GM19238 (cell line): ENCODE results near the gene LRSAM1.

ENCODE experiments used
- DNase-seq: peaks from one replicate; pipeline ENCODE4 v3.0.0; 2011; ENCODE audit warnings: low spot score; ENCODE audit not compliant: insufficient read length

LRSAM1 gene

GRCh38 chr9:127424676-127424999, 26.7 kb upstream of the LRSAM1 start:
- no peak for DNase-seq

GRCh38 chr9:127426756-127427155, 24.6 kb upstream of the LRSAM1 start:
- no peak for DNase-seq

DNA sequence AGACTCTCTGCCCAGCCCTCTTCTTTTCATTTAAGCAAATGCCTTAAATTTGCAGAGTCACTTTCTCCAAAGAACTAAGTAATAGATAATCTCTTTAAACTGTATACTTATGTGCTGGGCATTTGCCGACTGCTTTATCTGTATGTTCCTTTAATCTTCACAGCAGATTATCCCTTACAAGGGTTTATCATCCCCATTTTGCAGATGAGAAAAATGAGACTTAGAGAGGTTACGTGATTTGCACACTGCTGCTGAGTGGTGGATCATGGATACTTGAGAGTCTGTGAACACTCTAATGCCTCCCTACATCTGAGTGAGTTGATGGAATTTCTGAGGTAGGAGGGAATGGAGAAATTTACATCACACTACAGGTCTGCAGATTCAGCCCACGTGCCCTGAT, 23.0 kb upstream of the LRSAM1 start:
- DNase-seq = no peak

- DNase-seq = no peak
Observed at GRCh38 chr9:127430415-127430814, 20.9 kb upstream of the LRSAM1 start.

- DNase-seq = no peak
Observed at GRCh38 chr9:127437497-127438264, 13.6 kb upstream of the LRSAM1 start.

- no peak for DNase-seq
Observed at GRCh38 chr9:127438394-127438793, 12.9 kb upstream of the LRSAM1 start.

DNA sequence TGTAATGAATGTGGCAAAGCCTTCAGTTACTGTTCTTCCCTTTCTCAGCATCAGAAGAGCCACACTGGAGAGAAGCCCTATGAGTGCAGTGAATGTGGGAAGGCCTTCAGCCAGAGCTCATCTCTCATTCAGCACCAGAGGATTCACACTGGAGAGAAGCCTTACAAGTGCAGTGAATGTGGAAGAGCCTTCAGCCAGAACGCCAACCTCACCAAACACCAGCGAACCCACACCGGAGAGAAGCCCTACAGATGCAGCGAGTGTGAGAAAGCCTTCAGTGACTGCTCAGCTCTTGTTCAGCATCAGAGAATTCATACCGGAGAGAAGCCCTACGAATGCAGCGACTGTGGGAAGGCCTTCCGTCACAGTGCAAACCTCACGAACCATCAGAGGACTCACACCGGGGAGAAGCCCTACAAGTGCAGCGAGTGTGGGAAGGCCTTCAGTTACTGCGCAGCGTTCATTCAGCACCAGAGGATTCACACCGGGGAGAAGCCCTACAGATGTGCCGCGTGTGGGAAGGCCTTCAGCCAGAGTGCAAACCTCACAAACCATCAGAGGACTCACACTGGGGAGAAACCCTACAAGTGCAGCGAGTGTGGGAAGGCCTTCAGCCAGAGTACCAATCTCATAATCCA, 6.9 kb upstream of the LRSAM1 start:
- DNase-seq = no peak

- DNase-seq = no peak
Observed at GRCh38 chr9:127444921-127445850, 6.1 kb upstream of the LRSAM1 start.

DNA sequence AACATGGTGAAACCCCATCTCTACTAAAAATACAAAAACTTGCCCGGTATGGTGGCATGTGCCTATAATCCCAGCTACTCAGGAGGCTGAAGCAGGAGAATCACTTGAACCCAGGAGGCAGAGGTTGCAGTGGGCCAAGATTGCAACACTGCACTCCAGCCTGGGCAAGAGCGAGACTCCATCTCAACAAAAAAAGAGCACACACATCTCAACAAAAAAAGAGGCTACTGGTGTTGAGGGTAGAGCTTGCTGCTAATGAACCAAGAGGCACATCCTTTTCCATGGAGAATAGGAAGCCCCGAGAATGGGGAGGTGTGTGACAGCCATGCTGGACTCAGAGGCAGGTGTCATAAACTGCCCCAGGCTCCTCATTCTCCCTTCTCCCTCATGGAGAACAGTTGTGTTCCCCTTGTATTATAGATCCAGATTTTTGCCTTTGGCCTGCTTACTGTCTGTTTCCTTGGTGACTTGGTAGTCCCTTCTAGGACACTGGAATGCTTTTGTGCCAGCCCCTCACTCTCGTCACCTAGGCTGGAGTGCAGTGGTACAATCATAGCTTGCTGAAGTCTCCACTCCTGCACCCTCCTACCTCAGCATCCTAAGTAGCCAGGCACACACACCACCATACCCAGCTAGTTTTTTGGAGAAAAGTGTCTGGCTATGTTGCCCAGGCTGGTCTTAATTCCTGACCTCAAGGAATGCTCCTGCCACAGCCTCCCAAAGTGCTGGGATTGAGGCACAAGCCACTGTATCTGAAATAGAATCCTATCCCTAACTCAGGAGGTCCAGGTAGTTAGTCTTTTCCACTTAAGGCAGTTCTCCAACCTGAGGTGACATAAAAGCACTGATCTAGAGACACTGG, 5.2 kb upstream of the LRSAM1 start:
- DNase-seq = no peak

DNA sequence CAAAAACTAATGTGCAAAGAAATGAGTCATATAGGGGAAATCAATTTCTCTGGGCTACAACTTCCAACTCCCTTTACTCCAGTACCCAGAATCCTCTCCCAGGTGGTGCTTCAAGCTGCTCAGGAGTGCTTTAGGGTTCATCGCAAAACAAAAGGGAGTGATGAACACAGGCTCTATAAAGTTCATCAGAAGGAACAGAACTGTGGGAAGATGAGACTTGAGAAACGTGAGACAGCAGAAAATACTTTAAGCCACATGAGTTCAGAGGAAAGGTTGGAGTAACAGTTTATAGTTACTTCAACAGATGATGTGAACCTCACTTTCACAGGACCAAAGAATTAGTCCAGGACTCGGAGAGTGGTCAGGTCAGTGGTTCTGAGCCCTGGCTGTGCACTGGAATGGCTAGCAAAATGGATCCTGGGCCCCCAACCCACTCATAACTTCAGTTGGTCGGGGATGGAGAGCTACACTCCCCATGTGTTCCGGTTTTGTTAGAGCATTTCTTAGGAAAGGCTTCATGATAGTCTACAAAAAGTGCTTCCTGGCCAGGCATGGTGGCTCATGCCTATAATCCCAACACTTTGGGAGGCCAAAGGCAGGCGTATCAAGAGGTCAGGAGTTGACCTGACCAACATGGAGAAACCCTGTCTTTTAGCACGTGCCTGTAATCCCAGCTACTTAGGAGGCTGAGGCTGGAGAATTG, 4.4 kb upstream of the LRSAM1 start:
- DNase-seq = no peak

- no peak for DNase-seq
Observed at GRCh38 chr9:127447416-127448111, 3.7 kb upstream of the LRSAM1 start.

GRCh38 chr9:127448112-127448805, 3.1 kb upstream of the LRSAM1 start:
- DNase-seq = no peak

DNA sequence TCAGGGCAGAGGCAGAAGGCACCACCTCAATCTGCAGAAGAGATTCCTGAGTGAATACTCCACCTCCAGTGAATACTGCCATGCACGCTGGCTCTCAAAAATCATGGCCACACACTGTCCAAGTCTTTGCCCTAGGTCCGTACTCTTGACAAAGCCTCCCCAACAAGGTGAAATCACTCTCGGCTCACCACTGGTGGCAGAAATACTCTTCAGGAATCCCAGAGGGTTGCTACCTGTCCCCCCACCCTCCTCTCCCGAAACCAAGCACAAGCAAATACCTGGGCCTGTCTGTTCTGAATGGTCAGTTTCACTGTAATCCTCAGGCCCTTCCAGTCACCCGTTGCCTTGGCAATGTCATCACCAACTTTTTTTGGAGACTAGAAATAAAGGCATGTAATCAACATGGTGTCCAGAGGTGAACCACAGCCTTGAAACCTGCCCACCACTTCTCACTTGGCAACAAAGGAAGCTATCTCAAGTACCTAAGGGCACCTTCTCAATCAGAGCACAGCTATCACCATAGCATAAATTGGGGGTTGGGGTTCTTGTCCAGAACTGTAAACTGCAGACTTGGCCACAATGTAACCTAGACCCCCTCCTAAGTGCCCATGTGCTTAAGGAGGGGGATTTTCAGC, 1.9 kb upstream of the LRSAM1 start:
- no peak for DNase-seq

- DNase-seq = no peak
Observed at GRCh38 chr9:127450243-127450760, 1.0 kb upstream of the LRSAM1 start.

DNA sequence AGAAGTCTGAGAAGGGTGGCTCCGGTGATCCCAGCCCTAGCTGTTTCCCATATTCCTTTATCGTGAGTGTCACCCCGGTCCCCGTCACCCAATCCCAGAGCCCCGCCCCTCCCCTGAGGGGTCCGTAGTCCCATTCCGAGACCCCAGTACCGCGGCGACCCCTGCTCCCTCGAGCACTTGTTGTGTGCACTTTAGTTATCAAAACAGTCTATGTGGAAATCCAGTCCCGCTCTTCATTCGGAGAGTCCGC, 223 bp downstream of the LRSAM1 start:
- DNase-seq = no peak

- peak; percentile 34 for DNase-seq
Observed at GRCh38 chr9:127451858-127452656, 747 bp downstream of the LRSAM1 start.

DNA sequence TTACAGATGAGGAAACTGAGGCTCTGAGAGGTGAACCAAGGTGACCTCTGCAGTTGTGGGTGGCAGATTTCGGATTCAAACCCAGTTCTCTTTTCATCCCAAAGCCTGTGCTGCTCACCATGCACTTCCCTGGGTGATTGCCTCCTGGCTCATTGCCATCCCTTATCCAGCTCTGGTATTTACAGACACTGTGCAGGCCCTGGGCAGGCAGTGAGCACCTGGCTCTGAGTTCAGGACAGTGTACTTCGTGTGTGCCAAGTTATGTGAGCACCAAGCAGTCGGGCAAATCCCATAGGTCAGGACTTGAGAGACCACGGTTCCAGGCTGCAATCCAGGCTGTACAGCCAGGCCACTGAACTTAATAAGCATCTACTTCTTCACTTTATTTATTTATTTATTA, 1.4 kb downstream of the LRSAM1 start:
- no peak for DNase-seq

- DNase-seq = no peak
Observed at GRCh38 chr9:127455324-127455992, 4.1 kb downstream of the LRSAM1 start.
